ENCODE results near the gene DCTN4. TPM values are rescaled to one million over a fixed set of nuclear protein-coding genes. Genes with fewer than 3 reads are reported as not detected.

DCTN4 gene
- total RNA-seq, 1 experiment from 2014 or later = 48.5 TPM

DNA sequence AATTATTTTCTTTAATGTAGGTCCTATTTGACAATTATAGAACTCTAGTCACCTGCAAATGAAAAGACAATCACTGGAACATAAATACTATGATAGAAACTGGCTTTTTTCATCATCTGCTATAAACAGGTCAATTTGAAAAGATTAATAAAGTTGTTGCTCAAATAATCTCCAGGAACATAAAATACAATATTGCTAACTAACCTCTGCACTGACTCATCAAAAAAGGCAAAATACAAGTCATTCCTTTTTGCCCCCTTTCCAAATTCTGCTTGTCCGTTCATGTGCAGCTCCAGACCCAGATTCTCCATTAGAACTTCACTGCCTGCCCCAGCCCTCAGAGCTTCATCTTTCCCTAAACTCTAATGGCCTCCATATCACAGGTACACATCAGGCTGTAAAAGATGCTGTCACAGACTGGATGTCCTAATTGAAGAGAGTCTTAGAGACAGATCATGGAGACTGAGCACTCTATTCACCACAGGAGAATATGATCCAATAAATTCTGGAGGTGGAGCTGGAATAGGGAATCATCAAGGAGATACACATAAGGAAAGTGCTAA is 1.6 kb downstream of the DCTN4 start:
- no peak overlapping the region for H4K91ac ChIP-seq (ENCODE audit: insufficient read length, low read depth, low read length)
- Mint-ChIP-seq H3K27me3 (ENCODE audit: low read depth) (peaks cover 6% of the 10 kb centered on the region), H3K27ac (no peak overlapping the region), H3K4me3 (peak overlapping the region; percentile 39 to 41; a peak in 4 of 5 replicates), H3K36me3 (ENCODE audit: insufficient read depth in 1 of 3, low read depth in 3 of 3) (peaks cover 36 to 50% (median 38%) of the 10 kb centered on the region in 3 experiments), H3K9me3 (peaks cover 10 to 12% of the 10 kb centered on the region in 2 experiments; a peak in 3 of 5 replicates), H3K4me1 (peaks cover 4 to 8% of the 10 kb centered on the region in 2 experiments; a peak in 3 of 4 replicates)
- WGBS (ENCODE audit: extremely low coverage, insufficient read length, low lambda C conversion rate) = no CpG with 5 or more reads among the region's 1 CpG
- no peak overlapping the region for H2AK5ac ChIP-seq (ENCODE audit: insufficient read length, low read length)
- H3K14ac ChIP-seq (ENCODE audit: insufficient read depth, low read length) = no peak overlapping the region
- H2BK120ac ChIP-seq (ENCODE audit: low read depth, low read length, poor library complexity, severe bottlenecking) = no peak overlapping the region
- H3K56ac ChIP-seq (ENCODE audit: insufficient read length, low read depth, low read length) = no peak overlapping the region
- H3K27ac ChIP-seq (ENCODE audit: insufficient read length, low read depth, low read length) = no peak overlapping the region
- no peak overlapping the region for H3K23ac ChIP-seq (ENCODE audit: insufficient read length, low read depth, low read length)
- no peak for TF ChIP-seq CTCF (conservative IDR thresholded peaks at IDR 0.05)
- H3K9ac ChIP-seq (ENCODE audit: extremely low read depth, insufficient read length, low read length) = no peak overlapping the region
- no peak overlapping the region for H4K8ac ChIP-seq (replicated peaks; ENCODE audit: insufficient read length, low read depth, low read length)
- H3T11ph ChIP-seq (ENCODE audit: low read length) = no peak overlapping the region
- no peaks in the 10 kb centered on the region for H3K9me3 ChIP-seq (ENCODE audit: control insufficient read depth, low read depth, low read length)
- no peak for DNase-seq
- H3K79me2 ChIP-seq (ENCODE audit: insufficient read depth, low read length) = peaks cover 2% of the 10 kb centered on the region; the same call in 1 of the 2 replicates
- no peaks in the 10 kb centered on the region for H4K20me1 ChIP-seq (ENCODE audit: control insufficient read depth, insufficient read depth, insufficient read length)
- H2BK5ac ChIP-seq (ENCODE audit: insufficient read length, low read length) = no peak overlapping the region
- H3K23me2 ChIP-seq (ENCODE audit: insufficient read length, low read depth, low read length, poor library complexity, severe bottlenecking) = peaks cover 4% of the 10 kb centered on the region
- no peak overlapping the region for H2BK15ac ChIP-seq (ENCODE audit: low read depth, low read length)
- H2BK12ac ChIP-seq (ENCODE audit: insufficient read length, low read depth, low read length) = no peak overlapping the region
- H3K79me1 ChIP-seq (ENCODE audit: insufficient read depth, low read depth, low read length, poor library complexity, severe bottlenecking) = peaks cover 3% of the 10 kb centered on the region
- H3K18ac ChIP-seq (ENCODE audit: insufficient read length, low read depth, low read length) = no peak overlapping the region
- H3K4me2 ChIP-seq (ENCODE audit: insufficient read depth, insufficient read length, low read length) = no peak overlapping the region
- no peaks in the 10 kb centered on the region for H3K4me1 ChIP-seq (ENCODE audit: insufficient read depth, low read length)
- no peak overlapping the region for H4K5ac ChIP-seq (ENCODE audit: insufficient read length, low read depth, low read length)
- H3K4ac ChIP-seq (ENCODE audit: low read depth, low read length) = no peak overlapping the region
- no peak overlapping the region for H2BK20ac ChIP-seq (ENCODE audit: low read depth, low read length, poor library complexity, severe bottlenecking)
- H2AFZ ChIP-seq (ENCODE audit: low read length) = no peak overlapping the region
- H3K27me3 ChIP-seq (ENCODE audit: insufficient read depth, low read length) = no peaks in the 10 kb centered on the region

Measured in H9 (cell line).